Activated gamma-delta T cell treated with anti-CD3 and anti-CD28 coated beads, Interleukin-2, amount 50 U/mL, for 16 hours (primary cell): ENCODE data around the gene KRT6A.

ENCODE experiments used
- DNase-seq: peaks from one replicate; pipeline ENCODE4 v3.0.0-alpha.2; 2020; ENCODE audit warnings: low read depth

KRT6A gene

DNA sequence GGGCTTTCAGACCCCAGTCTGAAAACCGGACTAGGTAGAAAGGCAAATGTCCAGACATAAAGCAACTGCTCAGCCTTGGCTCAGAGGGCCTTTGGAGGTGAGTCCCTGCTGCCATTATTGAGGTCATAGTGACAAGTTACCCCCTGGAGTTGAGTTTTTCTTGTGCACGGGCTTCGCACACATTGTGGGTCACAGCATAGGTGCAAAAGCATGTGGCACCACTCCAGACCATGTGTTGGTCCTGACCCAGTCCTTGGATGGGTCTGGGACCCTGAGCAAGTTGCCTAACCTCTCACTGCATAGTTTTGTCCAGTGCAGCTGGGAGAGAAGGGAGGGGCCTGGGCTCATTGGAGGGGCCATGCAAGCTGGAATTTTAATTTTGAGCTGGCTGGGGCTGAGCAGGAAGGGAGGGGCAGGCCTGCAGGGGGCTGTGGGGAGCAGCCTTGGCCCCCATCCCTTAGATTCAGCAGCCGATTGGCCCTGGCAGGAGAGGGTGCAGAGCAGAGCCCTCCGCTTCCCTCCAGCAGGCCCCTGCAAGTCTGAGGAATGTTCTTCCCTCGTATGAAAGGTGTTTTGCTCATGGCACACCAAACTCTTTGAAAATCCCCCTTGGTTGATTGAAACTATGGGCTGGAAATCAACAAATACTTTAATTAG is 31.3 kb upstream of the KRT6A start:
- no peak for DNase-seq

DNA sequence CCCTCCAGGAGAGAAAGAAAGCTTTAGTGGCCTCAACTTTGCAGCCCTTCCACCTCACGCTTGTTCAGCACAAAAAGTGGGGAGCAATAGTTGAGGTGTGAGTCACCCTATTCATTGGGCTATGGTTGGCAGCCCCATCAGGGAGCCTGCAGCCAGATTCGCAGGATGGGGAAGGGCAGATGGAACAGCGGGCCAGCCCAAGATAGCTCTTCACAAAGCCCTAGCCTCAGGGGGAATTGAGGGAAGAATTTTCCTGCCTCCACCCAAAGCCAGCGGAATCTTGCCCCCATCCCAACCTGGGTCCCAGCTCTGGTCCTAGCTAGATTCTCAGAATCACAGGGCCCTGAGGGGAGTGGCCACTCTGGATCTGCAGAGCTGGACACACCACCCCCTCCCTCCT is 30.8 kb upstream of the KRT6A start:
- DNase-seq, result no peak

DNA sequence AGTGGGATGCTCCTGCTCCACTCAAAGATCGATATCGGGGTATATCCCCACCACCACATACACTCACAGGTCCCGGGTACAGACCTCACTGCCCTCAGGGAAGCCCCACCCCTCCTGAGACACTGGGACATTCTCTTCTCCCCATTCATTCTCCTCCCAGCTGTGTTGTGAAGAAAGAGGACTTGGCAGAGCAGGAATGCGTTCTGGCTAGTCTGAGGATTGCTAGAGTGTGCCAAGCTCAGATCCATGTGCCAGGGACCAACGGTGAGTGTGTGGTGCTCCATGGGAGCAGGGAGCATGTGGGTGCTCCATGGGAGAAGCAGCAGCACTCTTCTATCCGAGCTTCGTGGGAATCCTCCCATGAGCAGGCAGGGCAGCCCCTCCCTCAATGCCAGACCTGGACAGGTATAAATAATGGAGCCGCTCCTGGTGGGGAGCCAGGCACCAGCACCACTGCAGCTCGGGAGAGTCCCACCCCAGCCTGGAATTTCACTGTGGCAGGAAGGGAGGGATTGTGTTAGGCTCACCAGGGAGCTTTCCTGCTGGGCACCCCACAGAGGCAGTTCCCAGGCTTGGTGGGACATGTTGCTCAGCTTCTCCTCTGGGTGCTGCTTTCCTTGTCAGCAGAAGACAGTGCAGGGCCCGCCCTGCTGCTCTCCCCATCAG is 29.4 kb upstream of the KRT6A start:
- no peak for DNase-seq

DNA sequence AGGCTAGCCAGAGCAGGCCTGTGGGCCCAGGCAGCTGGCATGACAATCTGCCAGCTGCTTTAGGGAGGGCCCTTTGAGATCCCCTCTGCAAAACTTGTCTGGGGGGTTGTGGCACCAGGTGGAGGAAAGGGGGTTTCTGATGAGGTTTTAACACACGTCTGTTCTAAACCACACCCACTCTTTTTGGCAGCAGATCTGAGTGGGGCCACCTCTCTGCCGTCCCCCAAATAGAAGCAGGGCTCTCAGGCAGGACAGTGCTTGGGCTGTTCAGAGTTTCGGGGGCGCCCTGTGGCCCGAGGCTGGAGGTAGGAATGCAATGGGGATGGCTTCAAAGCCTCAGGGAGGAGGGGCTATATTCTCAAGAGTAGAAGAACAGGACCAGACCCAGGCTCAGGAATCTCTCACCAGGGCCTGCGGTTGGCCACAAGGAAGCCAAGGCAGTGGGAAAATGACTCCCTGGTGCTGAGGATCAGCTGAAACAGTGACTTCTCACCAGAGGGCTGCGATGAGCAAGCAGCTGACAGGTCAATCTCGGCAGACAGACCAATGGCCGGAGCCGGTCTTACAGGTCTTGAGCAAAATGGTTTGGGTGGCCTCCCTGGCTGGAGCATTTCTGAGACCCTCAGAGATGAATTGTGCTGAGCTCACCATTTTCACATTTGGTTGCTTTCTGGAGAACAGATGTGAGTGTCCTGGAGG is 28.7 kb upstream of the KRT6A start:
- no peak for DNase-seq

DNA sequence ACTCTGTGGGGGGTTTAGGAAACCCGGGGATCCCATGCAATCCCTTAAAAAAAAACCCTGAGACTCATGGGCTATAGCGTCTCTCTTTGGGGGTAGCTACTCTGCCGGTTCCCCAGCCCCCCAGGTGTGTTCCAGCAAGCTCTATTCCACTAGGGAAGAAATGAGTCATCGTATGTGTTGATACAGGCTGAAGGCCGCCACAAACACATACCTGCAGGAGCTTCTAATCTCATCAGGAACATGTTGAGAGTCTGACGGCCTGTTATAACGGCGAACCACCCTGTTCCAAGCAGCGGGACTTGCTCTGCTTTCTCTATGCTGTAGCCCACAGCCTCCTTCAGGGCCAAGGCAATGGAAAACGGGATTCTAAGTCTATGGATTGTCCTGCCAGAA is 28.1 kb upstream of the KRT6A start:
- DNase-seq, result no peak

DNA sequence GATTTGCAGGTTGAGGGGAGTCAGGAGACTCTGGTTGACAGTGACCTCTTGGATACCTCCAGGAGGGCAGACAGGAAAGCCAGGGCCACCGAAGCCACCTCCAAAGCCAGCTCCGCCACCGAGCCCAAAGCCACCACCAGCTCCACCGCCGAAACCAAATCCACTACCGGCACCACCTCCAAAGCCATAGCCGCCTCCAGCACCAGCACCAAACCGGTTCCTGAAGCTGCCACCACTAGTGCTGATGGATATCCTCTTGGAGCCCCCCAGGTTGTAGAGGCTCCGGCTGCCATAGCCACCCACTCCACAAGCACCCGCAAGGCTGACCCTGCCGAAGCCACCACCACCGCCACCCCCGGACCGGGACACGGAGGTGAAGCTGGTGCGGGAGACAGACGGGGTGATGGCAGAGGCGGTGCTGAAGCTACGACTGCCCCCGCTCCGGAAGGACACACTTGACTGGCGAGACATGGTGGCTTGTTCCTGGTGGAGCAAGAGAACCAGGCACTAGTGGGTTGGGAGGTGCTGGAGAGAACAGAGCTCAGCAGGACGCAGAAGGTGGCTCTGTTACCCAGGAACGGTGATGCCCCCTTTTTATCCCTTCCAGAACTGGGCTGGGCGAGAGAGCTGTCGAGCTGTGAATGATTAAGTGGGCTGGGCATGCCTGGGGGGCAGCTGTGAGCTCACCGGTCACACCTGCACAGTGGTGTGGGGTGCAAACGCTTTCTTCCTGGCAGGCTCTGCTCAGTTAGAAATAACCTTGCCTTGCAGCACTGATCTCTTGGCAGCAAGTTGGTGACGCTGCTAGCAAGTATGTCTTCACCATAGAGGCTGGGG is 27.0 kb upstream of the KRT6A start, which contains the start of gene KRT5:
Gene KRT5, minus strand, starts transcription at position 569 of the 837 bp plus-strand sequence. Its CDS starts 98 bp downstream, at position 471.
- DNase-seq, result no peak

DNA sequence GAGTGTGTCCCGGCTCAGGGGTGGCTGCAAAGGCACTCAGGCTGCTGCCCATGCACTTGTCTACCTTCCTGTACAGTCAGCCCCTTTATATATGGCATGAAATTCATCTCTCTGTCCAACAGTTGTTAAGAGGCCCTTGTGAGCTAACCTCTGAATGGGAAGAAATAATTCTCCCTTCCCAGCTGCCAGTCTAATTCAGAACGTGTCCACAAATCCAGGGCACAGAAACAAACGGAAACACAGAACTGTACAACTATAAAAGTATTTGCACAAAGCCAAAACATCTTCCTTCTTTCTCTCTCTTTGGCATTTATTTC is 26.3 kb upstream of the KRT6A start:
- DNase-seq, result no peak

DNA sequence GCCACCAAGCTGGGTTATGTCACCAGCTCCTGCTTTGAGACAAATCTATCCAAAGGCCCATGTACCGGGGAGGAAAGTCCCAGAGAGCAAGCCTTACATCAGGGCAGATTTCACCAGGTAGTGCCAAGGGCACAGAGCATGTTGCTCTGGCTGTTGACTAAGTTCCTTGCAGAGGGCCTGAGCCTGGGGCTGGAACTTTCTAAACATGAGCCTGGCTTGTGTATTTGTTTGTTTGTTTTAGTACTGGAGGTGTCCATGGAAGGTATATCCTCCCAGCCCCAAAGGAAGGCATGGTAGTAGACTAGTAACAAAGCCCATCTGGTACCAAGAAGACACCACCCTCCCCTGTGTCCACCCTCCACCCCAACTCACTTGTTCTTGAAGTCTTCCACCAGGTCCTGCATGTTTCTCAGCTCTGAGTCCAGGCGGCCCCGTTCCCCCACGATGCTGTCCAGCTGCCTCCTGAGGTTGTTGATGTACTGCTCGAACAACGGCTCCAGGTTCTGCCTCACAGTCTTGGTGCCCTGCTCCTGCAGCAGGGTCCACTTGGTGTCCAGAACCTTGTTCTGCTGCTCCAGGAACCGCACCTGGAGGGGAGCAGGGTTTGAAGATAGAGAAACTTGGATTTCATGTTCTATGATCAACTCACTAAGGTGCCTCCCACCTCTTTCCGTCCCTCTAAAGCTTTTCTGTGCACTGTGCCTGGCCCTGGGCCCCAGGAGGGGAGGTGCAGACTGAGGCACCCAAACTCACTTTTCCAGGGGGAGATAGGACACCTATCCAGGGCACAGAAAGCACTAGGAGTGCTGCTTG is 25.7 kb upstream of the KRT6A start:
- DNase-seq, result no peak

DNA sequence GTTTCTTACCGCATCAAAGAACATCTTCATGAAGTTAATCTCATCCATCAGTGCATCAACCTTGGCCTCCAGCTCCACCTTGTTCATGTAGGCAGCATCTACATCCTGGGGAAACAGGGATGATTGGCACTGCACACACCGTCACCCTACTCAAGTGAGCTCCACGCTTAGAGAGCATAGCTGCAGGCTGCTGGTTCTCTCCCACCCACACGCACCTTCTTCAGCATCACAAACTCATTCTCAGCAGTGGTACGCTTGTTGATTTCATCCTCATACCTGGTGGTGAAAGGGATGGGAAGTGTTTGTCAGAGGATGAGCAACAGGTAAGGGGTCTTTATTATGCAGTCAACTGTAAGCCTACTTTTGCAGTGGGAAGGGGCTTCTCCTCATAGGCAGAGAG is 24.8 kb upstream of the KRT6A start:
- no peak for DNase-seq

DNA sequence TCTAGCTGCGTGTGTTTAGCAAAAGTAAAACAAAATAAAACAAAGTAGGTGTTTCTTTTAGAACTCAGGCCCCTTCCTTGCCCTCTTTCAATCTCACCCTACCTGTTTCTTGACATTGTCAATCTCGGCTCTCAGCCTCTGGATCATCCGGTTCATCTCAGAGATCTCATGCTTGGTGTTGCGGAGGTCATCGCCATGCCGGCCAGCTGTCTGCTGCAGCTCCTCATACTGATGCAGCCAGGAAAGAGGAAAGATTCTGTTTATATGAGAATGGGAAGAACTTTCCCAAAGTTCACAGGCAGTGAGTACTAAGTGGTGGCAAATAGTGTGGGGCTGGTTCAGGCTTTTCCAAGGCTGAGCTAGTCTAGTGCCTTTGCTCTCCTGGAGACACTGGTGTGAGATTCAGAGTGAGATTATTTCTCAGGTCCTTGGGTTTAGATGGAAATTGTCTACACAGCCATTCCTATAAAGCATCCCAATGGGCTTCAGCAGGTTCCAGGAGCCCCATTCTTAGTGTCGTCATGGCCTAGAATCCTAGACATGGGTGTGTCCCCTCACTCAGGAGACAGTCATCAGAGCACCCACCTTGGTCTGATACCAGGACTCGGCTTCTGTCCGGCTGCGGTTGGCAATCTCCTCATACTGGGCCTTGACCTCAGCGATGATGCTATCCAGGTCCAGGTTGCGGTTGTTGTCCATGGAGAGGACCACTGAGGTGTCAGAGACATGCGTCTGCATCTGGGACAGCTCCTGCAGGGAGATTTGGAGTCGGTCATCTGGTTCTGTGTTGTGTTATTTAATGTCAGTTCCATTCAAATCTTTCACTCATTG is 24.2 kb upstream of the KRT6A start:
- DNase-seq, result no peak

DNA sequence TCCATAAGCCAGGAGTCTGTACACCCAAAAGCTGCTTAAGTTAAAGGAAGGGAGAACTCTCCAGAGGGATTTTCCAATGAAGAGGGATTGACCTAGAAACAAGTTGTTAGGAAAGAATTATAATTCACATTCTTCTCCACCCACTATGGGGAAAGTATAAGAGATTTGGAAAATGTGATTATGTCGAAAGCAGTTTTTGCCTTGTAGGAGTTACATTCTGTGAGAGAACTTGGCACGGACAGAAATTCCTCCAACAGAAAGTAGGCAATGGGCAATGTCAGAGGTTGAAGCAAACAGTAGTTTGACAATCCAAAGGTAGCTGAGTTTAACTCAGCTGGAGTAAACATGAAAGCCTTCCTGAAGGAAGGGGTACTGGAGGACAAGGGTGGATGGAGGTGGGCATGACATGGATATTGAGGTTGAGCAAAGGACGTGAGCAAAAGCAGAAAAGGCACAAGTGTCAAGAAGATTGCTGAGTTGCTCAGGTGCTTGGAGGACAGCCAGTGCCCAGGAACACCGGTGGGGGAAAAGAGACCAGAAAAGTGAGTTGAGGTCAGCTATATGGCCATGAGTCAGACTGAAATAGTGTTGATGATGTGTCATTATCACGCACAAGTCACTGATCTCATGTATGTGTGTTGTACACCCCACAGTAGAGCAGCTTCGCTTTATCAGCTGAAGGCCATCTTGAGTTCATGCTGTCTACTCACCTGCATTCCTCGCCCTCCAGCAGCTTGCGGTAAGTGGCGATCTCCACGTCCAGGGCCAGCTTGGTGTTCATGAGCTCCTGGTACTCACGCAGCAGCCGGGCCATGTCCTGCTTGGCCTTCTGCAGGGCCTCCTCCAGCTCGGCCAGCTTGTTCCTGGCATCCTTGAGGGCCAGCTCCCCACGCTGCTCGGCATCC is 23.1 kb upstream of the KRT6A start:
- no peak for DNase-seq

DNA sequence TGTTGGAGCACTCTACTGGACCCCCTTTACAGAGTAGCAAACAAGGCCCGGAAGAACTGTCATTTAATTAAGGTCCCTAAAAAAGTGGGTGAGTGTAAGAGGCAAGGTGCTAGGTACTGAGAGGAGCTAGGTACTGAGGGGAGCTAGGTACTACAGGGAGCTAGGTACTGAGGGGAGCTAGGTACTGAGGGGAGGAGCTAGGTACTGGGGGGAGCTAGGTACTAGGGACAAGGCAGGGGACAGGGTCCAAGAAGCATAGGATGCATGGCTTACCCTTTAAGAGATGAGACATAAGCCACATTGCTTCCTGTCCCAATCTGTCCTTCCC is 22.2 kb upstream of the KRT6A start:
- no peak for DNase-seq

DNA sequence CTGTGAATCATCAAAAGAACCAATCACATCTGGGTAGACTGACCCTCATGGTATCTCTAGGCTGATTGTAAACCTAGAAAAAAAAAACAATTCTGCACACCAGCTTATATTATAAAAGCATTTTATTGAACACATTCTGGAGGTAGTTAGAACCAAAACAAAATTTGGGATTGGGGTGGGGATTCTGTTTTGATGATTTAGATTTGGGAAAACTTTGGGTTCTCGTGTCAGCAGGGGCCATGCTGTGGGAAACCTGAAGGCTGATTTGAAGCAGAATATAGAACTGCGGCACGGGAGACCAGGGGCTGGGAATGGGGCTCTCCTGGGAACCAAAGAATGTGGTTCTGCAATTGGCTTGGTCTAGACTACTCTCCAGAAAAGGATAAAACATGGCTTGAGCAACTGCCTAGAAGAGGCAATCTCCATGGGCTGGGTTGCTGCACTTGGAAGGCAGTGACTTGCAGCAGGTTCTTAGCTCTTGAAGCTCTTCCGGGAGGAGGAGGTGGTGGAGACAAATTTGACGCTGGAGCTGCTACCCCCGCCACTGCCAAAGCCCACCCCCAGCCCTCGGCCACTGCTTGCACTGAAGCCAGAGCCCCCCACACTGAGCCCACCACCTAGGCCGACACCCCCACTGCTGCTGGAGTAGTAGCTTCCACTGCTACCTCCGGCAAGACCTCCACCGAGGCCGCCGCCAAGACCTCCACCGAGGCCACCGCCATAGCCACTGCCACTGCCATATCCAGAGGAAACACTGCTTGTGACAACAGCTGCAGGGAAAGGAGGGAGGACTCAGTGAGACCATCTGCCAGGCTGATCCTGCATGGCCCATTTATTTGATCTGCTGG is 21.6 kb upstream of the KRT6A start:
- DNase-seq, result no peak

DNA sequence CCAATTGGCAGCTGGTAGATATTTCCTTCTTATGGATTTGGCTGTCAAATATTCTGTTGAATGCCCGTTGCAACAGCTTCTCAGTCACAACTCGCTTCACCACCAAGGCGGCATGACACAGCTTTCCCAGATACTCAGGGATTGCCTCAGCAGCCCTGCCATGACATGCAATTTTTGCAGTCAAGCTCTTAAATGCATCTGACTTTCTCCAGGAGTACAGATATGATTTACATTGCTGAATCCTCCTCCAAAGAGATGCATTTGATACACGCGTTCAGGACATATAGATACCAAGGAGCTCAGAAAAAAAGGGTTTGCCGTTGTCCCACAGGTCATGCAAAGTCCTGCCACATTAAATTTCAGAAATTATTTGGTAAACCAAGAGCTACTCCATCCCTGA is 20.7 kb upstream of the KRT6A start:
- DNase-seq, result no peak

DNA sequence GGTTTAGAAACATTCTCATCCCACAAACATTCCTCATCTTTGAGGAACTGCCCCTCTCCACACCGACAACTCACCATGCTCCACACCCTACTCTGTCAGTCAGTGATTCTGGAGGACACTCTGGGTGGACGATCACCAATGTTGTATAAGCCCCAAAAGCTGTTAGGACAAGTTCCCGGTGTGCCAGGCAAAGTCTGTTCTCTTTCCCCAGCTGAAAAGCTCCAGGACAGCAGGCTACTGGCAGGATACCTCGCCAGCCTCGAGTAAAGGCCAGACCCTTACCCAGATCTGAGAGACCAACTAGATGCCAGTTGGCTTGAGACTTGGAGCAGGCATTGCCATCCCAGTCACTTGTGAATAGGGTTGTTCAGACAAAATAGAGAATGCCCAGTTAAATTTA is 15.2 kb upstream of the KRT6A start:
- DNase-seq, result no peak

DNA sequence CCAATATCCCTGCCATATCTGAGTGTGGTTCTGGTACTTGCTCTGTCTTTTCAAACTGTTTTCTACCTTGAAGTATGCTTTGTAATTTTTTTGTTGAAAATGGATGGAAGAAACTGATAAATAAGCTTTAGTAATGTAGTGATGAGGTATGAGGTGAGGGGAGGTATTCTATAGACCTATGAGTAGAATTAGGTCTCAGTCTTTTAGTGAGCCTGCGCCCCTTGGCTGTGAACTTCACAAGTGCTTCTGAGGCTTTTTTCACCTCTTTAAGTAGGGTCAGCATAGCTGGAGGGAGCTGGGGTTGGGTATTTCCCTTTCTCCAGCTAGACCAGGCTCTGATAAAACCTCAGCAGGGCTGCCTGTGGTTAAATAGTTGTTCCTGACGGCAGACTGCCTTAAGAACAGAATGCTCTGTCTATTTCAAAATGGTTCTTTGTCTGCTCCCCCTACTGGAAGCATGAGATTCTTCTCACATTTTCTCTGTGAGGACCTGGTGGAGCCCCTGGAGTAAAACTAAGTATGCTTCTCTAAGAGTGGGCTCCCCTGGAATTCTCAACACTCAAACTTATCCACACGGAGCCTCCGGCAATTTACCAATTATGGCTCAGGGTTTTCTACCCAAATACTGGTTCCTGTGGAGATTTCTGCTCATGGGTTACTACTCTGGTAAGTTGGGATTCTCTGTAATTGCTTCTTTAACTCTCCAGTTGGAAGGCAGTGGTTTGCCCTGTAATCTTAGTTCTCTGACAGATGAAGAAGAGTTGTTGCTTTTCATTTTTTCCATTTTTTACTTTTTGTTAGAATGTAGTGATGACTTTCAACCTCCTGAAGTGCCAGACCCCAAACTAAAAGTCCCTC is 14.0 kb upstream of the KRT6A start:
- DNase-seq, result no peak

DNA sequence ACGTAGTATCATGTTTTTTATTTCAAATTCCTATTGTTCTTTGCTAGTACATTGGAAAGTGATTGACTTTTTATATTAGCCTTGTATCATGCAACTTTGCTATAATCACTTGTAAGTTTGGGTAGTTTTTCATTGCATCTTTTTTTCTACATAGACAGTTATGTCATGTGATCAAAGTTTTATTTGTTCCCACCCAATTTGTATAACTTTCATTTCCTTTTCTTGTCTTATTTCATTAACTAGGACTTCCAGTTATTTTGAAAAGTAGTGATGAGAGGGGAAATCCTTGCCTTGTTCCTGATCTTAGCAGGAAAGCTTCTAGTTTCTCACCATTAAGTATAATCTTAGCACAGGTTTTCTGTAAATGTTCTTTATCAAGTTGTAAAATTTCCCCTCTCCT is 9.8 kb upstream of the KRT6A start:
- no peak for DNase-seq

DNA sequence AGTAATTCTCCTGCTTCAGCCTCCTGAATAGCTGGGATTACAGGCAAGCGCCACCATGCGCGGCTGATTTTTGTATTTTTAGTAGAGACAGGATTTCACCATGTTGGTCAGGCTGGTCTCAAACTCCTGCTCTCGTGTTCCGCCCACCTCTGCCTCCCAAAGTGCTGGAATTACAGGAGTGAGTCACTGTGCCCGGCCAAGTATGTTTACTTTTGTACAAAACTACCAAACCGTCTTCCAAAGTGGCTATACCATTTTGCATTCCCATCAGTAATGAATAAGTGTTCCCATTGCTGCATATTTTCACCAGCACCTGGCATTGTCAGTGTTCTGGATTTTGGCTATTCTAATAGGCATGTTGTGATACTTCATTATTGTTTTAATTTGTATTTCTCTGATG is 8.4 kb upstream of the KRT6A start:
- no peak for DNase-seq
